ENCODE results near the gene SOX2.
"Not testable (repeated sequence)": the region's sequence is repeated elsewhere in the genome, so short reads cannot be mapped to it uniquely, and the experiment has no call there.

SOX2 gene

GRCh38 chr3:181724192-181724965, 12.7 kb downstream of the SOX2 start:
- no peak for DNase-seq

GRCh38 chr3:181725131-181725731, 13.5 kb downstream of the SOX2 start:
- DNase-seq: no peak

- DNase-seq: no peak
Observed at GRCh38 chr3:181725830-181726229, 14.1 kb downstream of the SOX2 start.

- peak in 1 of 2 experiments; percentile 9 for DNase-seq
Observed at GRCh38 chr3:181726351-181727330, 14.9 kb downstream of the SOX2 start.

- DNase-seq: no peak
Observed at GRCh38 chr3:181727341-181728032, 15.8 kb downstream of the SOX2 start.

GRCh38 chr3:181728470-181729340, 17.0 kb downstream of the SOX2 start:
- no peak for DNase-seq

GRCh38 chr3:181729341-181729869, 17.7 kb downstream of the SOX2 start:
- DNase-seq: no peak

GRCh38 chr3:181730316-181730715, 18.6 kb downstream of the SOX2 start:
- DNase-seq: no peak

- DNase-seq: no peak
Observed at GRCh38 chr3:181730934-181731333, 19.2 kb downstream of the SOX2 start.

GRCh38 chr3:181735911-181736310, 24.2 kb downstream of the SOX2 start:
- DNase-seq: no peak

- DNase-seq: no peak
Observed at GRCh38 chr3:181738551-181738950, 26.8 kb downstream of the SOX2 start.

GRCh38 chr3:181739628-181740027, 27.9 kb downstream of the SOX2 start:
- DNase-seq: peak in 1 of 2 experiments; percentile 13

- DNase-seq: no peak
Observed at GRCh38 chr3:181741417-181741816, 29.7 kb downstream of the SOX2 start.

- DNase-seq: no peak
Observed at GRCh38 chr3:181752202-181752671, 40.5 kb downstream of the SOX2 start.

GRCh38 chr3:181753391-181753790, 41.7 kb downstream of the SOX2 start:
- no peak for DNase-seq

GRCh38 chr3:181755959-181756358, 44.2 kb downstream of the SOX2 start:
- peak in 1 of 2 experiments; percentile 31 for DNase-seq

GRCh38 chr3:181756645-181757297, 45.0 kb downstream of the SOX2 start:
- DNase-seq: no peak

GRCh38 chr3:181757694-181758306, 46.1 kb downstream of the SOX2 start:
- no peak for DNase-seq

- no peak for DNase-seq
Observed at GRCh38 chr3:181761906-181762305, 50.2 kb downstream of the SOX2 start.

- DNase-seq: not testable (repeated sequence)
Observed at GRCh38 chr3:181764033-181764432, 52.3 kb downstream of the SOX2 start.

Data from NCI-H187 (cell line).